ENCODE results near the gene GPR25. TPM values are rescaled to one million over a fixed set of nuclear protein-coding genes. Genes with fewer than 3 reads are reported as not detected.

GPR25 gene
- total RNA-seq, 2 donors from 2014 or later, result not detected

GRCh38 chr1:200880212-200880611 lies 7.4 kb downstream of the GPR25 start:
- DNase-seq (ENCODE audit: low spot score), result no peak
- H3K27ac ChIP-seq, result no peak overlapping the region

GRCh38 chr1:200883118-200883517 lies 10.3 kb downstream of the GPR25 start:
- no peaks in the 10 kb centered on the region for H3K9me3 ChIP-seq
- no peak overlapping the region for H3K27ac ChIP-seq
- no peaks in the 10 kb centered on the region for H3K27me3 ChIP-seq (replicated peaks; ENCODE audit: insufficient read depth)
- H3K4me3 ChIP-seq, result no peak overlapping the region
- no peaks in the 10 kb centered on the region for H3K4me1 ChIP-seq (ENCODE audit: control insufficient read depth in 1 of 2, low read depth in 2 of 2)
- no peaks in the 10 kb centered on the region for H3K36me3 ChIP-seq
- ATAC-seq (ENCODE audit: insufficient number of reproducible peaks, low FRiP score, low read depth) (no peak), DNase-seq (ENCODE audit: low spot score) (no peak)
- TF ChIP-seq CTCF (IDR thresholded peaks at IDR 0.05), result no peak

More at GRCh38 chr1:200880212-200880611, 7.4 kb downstream of the GPR25 start:
- Histone ChIP-seq H3K36me3 (no peaks in the 10 kb centered on the region), H3K9me3 (no peaks in the 10 kb centered on the region), H3K4me3 (no peak overlapping the region), H3K4me1 (ENCODE audit: control insufficient read depth in 1 of 2, low read depth in 2 of 2) (no peaks in the 10 kb centered on the region), H3K27me3 (replicated peaks; ENCODE audit: insufficient read depth) (no peaks in the 10 kb centered on the region)
- no peak for ATAC-seq (ENCODE audit: insufficient number of reproducible peaks, low FRiP score, low read depth)
- no peak for TF ChIP-seq CTCF (IDR thresholded peaks at IDR 0.05)

- H3K4me1 ChIP-seq (ENCODE audit: control insufficient read depth in 1 of 2, low read depth in 2 of 2), result peaks cover 0 to 5% of the 10 kb centered on the region in 2 donors
- no peaks in the 10 kb centered on the region for H3K9me3 ChIP-seq
- H3K4me3 ChIP-seq, result no peak overlapping the region
- H3K36me3 ChIP-seq, result no peaks in the 10 kb centered on the region
- DNase-seq (ENCODE audit: low spot score) (no peak), ATAC-seq (ENCODE audit: insufficient number of reproducible peaks, low FRiP score, low read depth) (no peak)
- H3K27me3 ChIP-seq (replicated peaks; ENCODE audit: insufficient read depth), result no peaks in the 10 kb centered on the region
- no peak overlapping the region for H3K27ac ChIP-seq
- TF ChIP-seq CTCF (IDR thresholded peaks at IDR 0.05), result no peak
Observed at GRCh38 chr1:200885623-200886402, 13.0 kb downstream of the GPR25 start.

- ATAC-seq (ENCODE audit: insufficient number of reproducible peaks, low FRiP score, low read depth), result no peak
Observed at GRCh38 chr1:200886594-200886993, 13.8 kb downstream of the GPR25 start.

GRCh38 chr1:200887036-200887435 lies 14.3 kb downstream of the GPR25 start:
- Histone ChIP-seq H3K9me3 (no peaks in the 10 kb centered on the region), H3K36me3 (no peaks in the 10 kb centered on the region), H3K27ac (no peak overlapping the region), H3K4me1 (ENCODE audit: control insufficient read depth in 1 of 2, low read depth in 2 of 2) (peaks cover 3 to 16% of the 10 kb centered on the region in 2 donors), H3K27me3 (replicated peaks; ENCODE audit: insufficient read depth) (no peaks in the 10 kb centered on the region), H3K4me3 (no peak overlapping the region)
- DNase-seq (ENCODE audit: low spot score), result no peak
- TF ChIP-seq CTCF (IDR thresholded peaks at IDR 0.05), result no peak
- no peak for ATAC-seq (ENCODE audit: insufficient number of reproducible peaks, low FRiP score, low read depth)

More at GRCh38 chr1:200886594-200886993, 13.8 kb downstream of the GPR25 start:
- TF ChIP-seq CTCF (IDR thresholded peaks at IDR 0.05), result no peak
- DNase-seq (ENCODE audit: low spot score), result no peak
- no peaks in the 10 kb centered on the region for H3K27me3 ChIP-seq (replicated peaks; ENCODE audit: insufficient read depth)
- H3K4me1 ChIP-seq (ENCODE audit: control insufficient read depth in 1 of 2, low read depth in 2 of 2), result peaks cover 0 to 13% of the 10 kb centered on the region in 2 donors
- H3K9me3 ChIP-seq, result no peaks in the 10 kb centered on the region
- no peaks in the 10 kb centered on the region for H3K36me3 ChIP-seq
- H3K4me3 ChIP-seq, result no peak overlapping the region
- no peak overlapping the region for H3K27ac ChIP-seq

Data from thoracic aorta (tissue), 2 donors.